Osteocyte (in vitro differentiated cells): ENCODE measurements around the gene SLC2A4. TPM values are rescaled to one million over a fixed set of nuclear protein-coding genes. Genes with fewer than 3 reads are reported as not detected.
A peak's percentile ranks its signal among the peaks of the same experiment; 100 is the strongest.

Experiments used
- DNase-seq: peaks from one replicate; pipeline ENCODE4 v3.0.0; 2021; ENCODE audit warnings: mixed read lengths; ENCODE audit not compliant: unreplicated experiment; ENCODE audit errors: extremely low spot score
- H3K27ac Mint-ChIP-seq: one replicate; pipeline ENCODE4 v1.8.0; 2021; ENCODE audit warnings: mild to moderate bottlenecking, mixed read lengths; ENCODE audit not compliant: unreplicated experiment
- H3K27me3 Mint-ChIP-seq: one replicate; pipeline ENCODE4 v1.8.0; 2021; ENCODE audit warnings: mixed read lengths; ENCODE audit not compliant: unreplicated experiment
- H3K36me3 Mint-ChIP-seq: one replicate; pipeline ENCODE4 v1.8.0; 2021; ENCODE audit warnings: mixed read lengths; ENCODE audit not compliant: unreplicated experiment
- H3K4me1 Mint-ChIP-seq: one replicate; pipeline ENCODE4 v1.8.0; 2021; ENCODE audit warnings: mixed read lengths; ENCODE audit not compliant: unreplicated experiment
- H3K4me3 Mint-ChIP-seq: one replicate; pipeline ENCODE4 v1.8.0; 2021; ENCODE audit warnings: mild to moderate bottlenecking, moderate library complexity, mixed read lengths; ENCODE audit not compliant: unreplicated experiment
- H3K9me3 Mint-ChIP-seq: one replicate; pipeline ENCODE4 v1.8.0; 2021; ENCODE audit warnings: mixed read lengths; ENCODE audit not compliant: unreplicated experiment
- total RNA-seq: library from RNA; stranded (reverse); gene quantifications from 2 replicates; pipeline ENCODE4 v1.2.1, GENCODE V29; 2021
- TF ChIP-seq, protein P1 (sequence below): fragments of 200-600 bp; sonication (generic); IDR thresholded peaks from 2 replicates; pipeline ENCODE4 v1.5.0; 2021; ENCODE audit warnings: antibody characterized with exemption, mild to moderate bottlenecking, moderate library complexity

Gene SLC2A4
- total RNA-seq, 1 donor from 2014 or later, result 0.59 TPM

GRCh38 chr17:7326186-7326585 is 44.7 kb downstream of the SLC2A4 start:
- peaks cover 9% of the 10 kb centered on the region for H3K36me3 Mint-ChIP-seq
- H3K9me3 Mint-ChIP-seq, result no peaks in the 10 kb centered on the region
- TF ChIP-seq, protein P1, sequence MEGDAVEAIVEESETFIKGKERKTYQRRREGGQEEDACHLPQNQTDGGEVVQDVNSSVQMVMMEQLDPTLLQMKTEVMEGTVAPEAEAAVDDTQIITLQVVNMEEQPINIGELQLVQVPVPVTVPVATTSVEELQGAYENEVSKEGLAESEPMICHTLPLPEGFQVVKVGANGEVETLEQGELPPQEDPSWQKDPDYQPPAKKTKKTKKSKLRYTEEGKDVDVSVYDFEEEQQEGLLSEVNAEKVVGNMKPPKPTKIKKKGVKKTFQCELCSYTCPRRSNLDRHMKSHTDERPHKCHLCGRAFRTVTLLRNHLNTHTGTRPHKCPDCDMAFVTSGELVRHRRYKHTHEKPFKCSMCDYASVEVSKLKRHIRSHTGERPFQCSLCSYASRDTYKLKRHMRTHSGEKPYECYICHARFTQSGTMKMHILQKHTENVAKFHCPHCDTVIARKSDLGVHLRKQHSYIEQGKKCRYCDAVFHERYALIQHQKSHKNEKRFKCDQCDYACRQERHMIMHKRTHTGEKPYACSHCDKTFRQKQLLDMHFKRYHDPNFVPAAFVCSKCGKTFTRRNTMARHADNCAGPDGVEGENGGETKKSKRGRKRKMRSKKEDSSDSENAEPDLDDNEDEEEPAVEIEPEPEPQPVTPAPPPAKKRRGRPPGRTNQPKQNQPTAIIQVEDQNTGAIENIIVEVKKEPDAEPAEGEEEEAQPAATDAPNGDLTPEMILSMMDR, result no peak
- no peak for DNase-seq
- peaks cover 15% of the 10 kb centered on the region for H3K4me1 Mint-ChIP-seq
- no peak overlapping the region for H3K4me3 Mint-ChIP-seq
- no peaks in the 10 kb centered on the region for H3K27me3 Mint-ChIP-seq
- no peak overlapping the region for H3K27ac Mint-ChIP-seq

GRCh38 chr17:7327056-7327455 is 45.5 kb downstream of the SLC2A4 start:
- Mint-ChIP-seq H3K27me3 (no peaks in the 10 kb centered on the region), H3K36me3 (peaks cover 4% of the 10 kb centered on the region), H3K27ac (no peak overlapping the region), H3K9me3 (no peaks in the 10 kb centered on the region), H3K4me1 (peaks cover 15% of the 10 kb centered on the region), H3K4me3 (no peak overlapping the region)
- TF ChIP-seq, protein P1, result no peak
- DNase-seq, result no peak

DNA sequence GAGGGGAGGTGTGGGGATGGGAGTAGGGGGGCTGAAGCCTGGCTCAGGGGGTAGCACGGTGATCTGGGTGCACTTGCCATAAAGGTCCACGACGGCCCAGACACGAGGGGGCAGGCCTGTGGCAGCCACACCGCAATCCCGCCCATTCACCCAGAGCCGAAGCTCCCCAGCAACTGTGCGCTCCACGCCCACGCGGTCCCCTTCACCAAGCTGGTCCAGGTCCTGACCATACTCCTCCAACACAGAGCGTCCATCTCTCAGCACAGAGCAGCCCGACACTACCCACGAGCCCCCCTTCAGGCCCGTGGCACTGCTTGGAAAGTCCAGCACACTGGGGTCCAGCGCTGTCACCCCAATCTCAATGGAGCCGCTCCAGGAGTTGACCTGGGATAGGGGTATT is 46.0 kb downstream of the SLC2A4 start:
- Mint-ChIP-seq H3K9me3 (no peaks in the 10 kb centered on the region), H3K4me1 (peaks cover 15% of the 10 kb centered on the region), H3K27me3 (no peaks in the 10 kb centered on the region), H3K27ac (no peak overlapping the region), H3K4me3 (peak overlapping the region; percentile 92), H3K36me3 (peaks cover 4% of the 10 kb centered on the region)
- TF ChIP-seq, protein P1, result no peak
- no peak for DNase-seq

GRCh38 chr17:7328009-7328408 is 46.5 kb downstream of the SLC2A4 start:
- peaks cover 4% of the 10 kb centered on the region for H3K36me3 Mint-ChIP-seq
- peak overlapping the region; percentile 91 for H3K27ac Mint-ChIP-seq
- H3K4me1 Mint-ChIP-seq, result peaks cover 15% of the 10 kb centered on the region
- TF ChIP-seq, protein P1, result no peak
- peak overlapping the region; percentile 92 for H3K4me3 Mint-ChIP-seq
- no peaks in the 10 kb centered on the region for H3K27me3 Mint-ChIP-seq
- no peak for DNase-seq
- H3K9me3 Mint-ChIP-seq, result no peaks in the 10 kb centered on the region

- TF ChIP-seq, protein P1, result no peak
- peaks cover 15% of the 10 kb centered on the region for H3K4me1 Mint-ChIP-seq
- peak within 1 kb of the TSS; percentile 92 for H3K4me3 Mint-ChIP-seq
- H3K27me3 Mint-ChIP-seq, result no peaks in the 10 kb centered on the region
- H3K27ac Mint-ChIP-seq, result peak within 1 kb of the TSS; percentile 91
- no peak for DNase-seq
- peaks cover 1% of the 10 kb centered on the region for H3K36me3 Mint-ChIP-seq
- no peaks in the 10 kb centered on the region for H3K9me3 Mint-ChIP-seq
Measured at GRCh38 chr17:7328840-7329373, 47.4 kb downstream of the SLC2A4 start, which contains the start of gene NEURL4. Gene NEURL4 (minus strand): TSS chr17:7329335. CDS start chr17:7329312, 23 bp downstream.
